ENCODE measurements around the gene AEBP1. TPM values are rescaled to one million over a fixed set of nuclear protein-coding genes. Genes with fewer than 3 reads are reported as not detected.

Gene AEBP1
- polyA plus RNA-seq (2012; ENCODE audit: insufficient read length, low read depth) = 288 TPM

DNA sequence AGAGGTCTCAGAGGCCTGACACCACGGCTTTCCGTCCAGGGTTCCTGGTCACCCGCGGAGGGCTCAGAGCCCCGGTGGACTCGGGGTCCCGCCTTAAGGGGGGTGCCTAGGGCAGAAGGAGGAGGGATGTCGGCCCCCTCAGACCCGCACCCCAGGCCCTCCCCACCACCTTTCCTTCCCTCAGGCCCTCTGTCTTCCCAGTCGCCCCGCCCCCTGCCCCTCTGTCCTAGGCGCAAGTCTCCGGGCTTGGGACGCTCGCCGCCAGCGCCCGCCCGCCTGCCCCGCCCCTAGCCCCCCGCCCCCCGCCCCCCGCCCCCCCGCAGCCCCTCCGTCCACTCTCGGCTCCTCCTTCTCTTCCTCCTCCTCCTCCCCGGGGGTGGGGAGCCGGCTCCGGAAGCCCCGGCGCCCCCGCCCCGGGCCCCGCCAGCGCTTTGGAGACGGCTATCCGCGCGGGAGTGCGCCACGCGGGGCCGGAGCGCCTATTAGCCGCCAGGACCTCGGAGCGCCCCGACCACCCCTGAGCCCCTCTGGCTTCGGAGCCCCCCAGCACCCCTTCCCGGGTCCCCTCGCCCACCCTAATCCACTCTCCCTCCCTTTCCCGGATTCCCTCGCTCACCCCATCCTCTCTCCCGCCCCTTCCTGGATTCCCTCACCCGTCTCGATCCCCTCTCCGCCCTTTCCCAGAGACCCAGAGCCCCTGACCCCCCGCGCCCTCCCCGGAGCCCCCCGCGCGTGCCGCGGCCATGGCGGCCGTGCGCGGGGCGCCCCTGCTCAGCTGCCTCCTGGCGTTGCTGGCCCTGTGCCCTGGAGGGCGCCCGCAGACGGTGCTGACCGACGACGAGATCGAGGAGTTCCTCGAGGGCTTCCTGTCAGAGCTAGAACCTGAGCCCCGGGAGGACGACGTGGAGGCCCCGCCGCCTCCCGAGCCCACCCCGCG is at the start of gene AEBP1:
Gene AEBP1, plus strand, starts transcription at position 423 of the 937 bp plus-strand sequence. Its CDS starts 321 bp downstream, at position 744.
- TF ChIP-seq POLR2AphosphoS5 (IDR thresholded peaks at IDR 0.05; ENCODE audit: low read depth, low read length) (peak; percentile 46; the same call in 1 of the 2 replicates), FOXP2 (optimal IDR thresholded peaks at IDR 0.05; ENCODE audit: borderline replicate concordance, extremely low read depth, extremely low read length, insufficient read depth) (no peak)

GRCh38 chr7:44056681-44057080 is 47.5 kb upstream of the AEBP1 start:
- TF ChIP-seq TAF1 (IDR thresholded peaks at IDR 0.05; ENCODE audit: borderline replicate concordance, insufficient read depth, low read length) = no peak
- TF ChIP-seq SIN3A (IDR thresholded peaks at IDR 0.05; ENCODE audit: borderline replicate concordance, insufficient read depth, low read length) = no peak
- TF ChIP-seq POLR2AphosphoS5 (IDR thresholded peaks at IDR 0.05; ENCODE audit: low read depth, low read length) = no peak
- TF ChIP-seq REST (IDR thresholded peaks at IDR 0.05; ENCODE audit: insufficient read depth in 1 of 2, low read depth in 2 of 2, low read length in 2 of 2) = no peak
- TF ChIP-seq FOXP2 (optimal IDR thresholded peaks at IDR 0.05; ENCODE audit: borderline replicate concordance, extremely low read depth, extremely low read length, insufficient read depth) = no peak

GRCh38 chr7:44057181-44057848 is 46.8 kb upstream of the AEBP1 start:
- no peak for TF ChIP-seq TAF1 (IDR thresholded peaks at IDR 0.05; ENCODE audit: borderline replicate concordance, insufficient read depth, low read length)
- no peak for TF ChIP-seq REST (IDR thresholded peaks at IDR 0.05; ENCODE audit: insufficient read depth in 1 of 2, low read depth in 2 of 2, low read length in 2 of 2)
- no peak for TF ChIP-seq SIN3A (IDR thresholded peaks at IDR 0.05; ENCODE audit: borderline replicate concordance, insufficient read depth, low read length)
- TF ChIP-seq FOXP2 (optimal IDR thresholded peaks at IDR 0.05; ENCODE audit: borderline replicate concordance, extremely low read depth, extremely low read length, insufficient read depth) = no peak
- TF ChIP-seq POLR2AphosphoS5 (IDR thresholded peaks at IDR 0.05; ENCODE audit: low read depth, low read length) = no peak

GRCh38 chr7:44057849-44058758 is 46.0 kb upstream of the AEBP1 start:
- no peak for TF ChIP-seq POLR2AphosphoS5 (IDR thresholded peaks at IDR 0.05; ENCODE audit: low read depth, low read length)
- TF ChIP-seq REST (IDR thresholded peaks at IDR 0.05; ENCODE audit: insufficient read depth in 1 of 2, low read depth in 2 of 2, low read length in 2 of 2) = no peak
- no peak for TF ChIP-seq SIN3A (IDR thresholded peaks at IDR 0.05; ENCODE audit: borderline replicate concordance, insufficient read depth, low read length)
- no peak for TF ChIP-seq FOXP2 (optimal IDR thresholded peaks at IDR 0.05; ENCODE audit: borderline replicate concordance, extremely low read depth, extremely low read length, insufficient read depth)
- no peak for TF ChIP-seq TAF1 (IDR thresholded peaks at IDR 0.05; ENCODE audit: borderline replicate concordance, insufficient read depth, low read length)
